Measurements from ENCODE around the gene VEZT.
"Not testable (repeated sequence)": the region's sequence is repeated elsewhere in the genome, so short reads cannot be mapped to it uniquely, and the experiment has no call there.

VEZT gene

GRCh38 chr12:95224202-95225170 lies 6.9 kb downstream of the VEZT start:
- peak; percentile 35 for DNase-seq

GRCh38 chr12:95225645-95226212 lies 8.1 kb downstream of the VEZT start:
- DNase-seq, result no peak

GRCh38 chr12:95227818-95228356 lies 10.3 kb downstream of the VEZT start:
- DNase-seq, result peak; percentile 68

- DNase-seq, result no peak
Observed at GRCh38 chr12:95228617-95229016, 11.0 kb downstream of the VEZT start.

GRCh38 chr12:95229636-95230035 lies 12.0 kb downstream of the VEZT start:
- no peak for DNase-seq

GRCh38 chr12:95230313-95230712 lies 12.7 kb downstream of the VEZT start:
- no peak for DNase-seq

GRCh38 chr12:95231190-95231589 lies 13.6 kb downstream of the VEZT start:
- DNase-seq, result peak; percentile 72

GRCh38 chr12:95234187-95234586 lies 16.6 kb downstream of the VEZT start:
- DNase-seq, result not testable (repeated sequence)

- not testable (repeated sequence) for DNase-seq
Observed at GRCh38 chr12:95235621-95236020, 18.0 kb downstream of the VEZT start.

GRCh38 chr12:95237315-95237714 lies 19.7 kb downstream of the VEZT start:
- DNase-seq, result no peak

GRCh38 chr12:95238150-95238549 lies 20.5 kb downstream of the VEZT start:
- no peak for DNase-seq

GRCh38 chr12:95239216-95239615 lies 21.6 kb downstream of the VEZT start:
- DNase-seq, result no peak

GRCh38 chr12:95239835-95240234 lies 22.2 kb downstream of the VEZT start:
- not testable (repeated sequence) for DNase-seq

- DNase-seq, result no peak
Observed at GRCh38 chr12:95240556-95240955, 22.9 kb downstream of the VEZT start.

- DNase-seq, result not testable (repeated sequence)
Observed at GRCh38 chr12:95241138-95241537, 23.5 kb downstream of the VEZT start.

- no peak for DNase-seq
Observed at GRCh38 chr12:95241761-95242506, 24.3 kb downstream of the VEZT start.

GRCh38 chr12:95243497-95244183 lies 26.0 kb downstream of the VEZT start:
- DNase-seq, result no peak

GRCh38 chr12:95244350-95244749 lies 26.7 kb downstream of the VEZT start:
- DNase-seq, result no peak

GRCh38 chr12:95248095-95248494 lies 30.5 kb downstream of the VEZT start:
- DNase-seq, result no peak

GRCh38 chr12:95248604-95249360 lies 31.2 kb downstream of the VEZT start:
- DNase-seq, result no peak

- DNase-seq, result no peak
Observed at GRCh38 chr12:95253386-95253785, 35.8 kb downstream of the VEZT start.

- DNase-seq, result no peak
Observed at GRCh38 chr12:95257541-95257940, 39.9 kb downstream of the VEZT start.

Measured in OCI-M1 (cell line).